ENCODE data around the gene SMIM26. TPM values are rescaled to one million over a fixed set of nuclear protein-coding genes. Genes with fewer than 3 reads are reported as not detected.
"Not testable (repeated sequence)": the region's sequence is repeated elsewhere in the genome, so short reads cannot be mapped to it uniquely, and the experiment has no call there.

SMIM26 gene, protein sequence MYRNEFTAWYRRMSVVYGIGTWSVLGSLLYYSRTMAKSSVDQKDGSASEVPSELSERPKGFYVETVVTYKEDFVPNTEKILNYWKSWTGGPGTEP
- 101 TPM for total RNA-seq

DNA sequence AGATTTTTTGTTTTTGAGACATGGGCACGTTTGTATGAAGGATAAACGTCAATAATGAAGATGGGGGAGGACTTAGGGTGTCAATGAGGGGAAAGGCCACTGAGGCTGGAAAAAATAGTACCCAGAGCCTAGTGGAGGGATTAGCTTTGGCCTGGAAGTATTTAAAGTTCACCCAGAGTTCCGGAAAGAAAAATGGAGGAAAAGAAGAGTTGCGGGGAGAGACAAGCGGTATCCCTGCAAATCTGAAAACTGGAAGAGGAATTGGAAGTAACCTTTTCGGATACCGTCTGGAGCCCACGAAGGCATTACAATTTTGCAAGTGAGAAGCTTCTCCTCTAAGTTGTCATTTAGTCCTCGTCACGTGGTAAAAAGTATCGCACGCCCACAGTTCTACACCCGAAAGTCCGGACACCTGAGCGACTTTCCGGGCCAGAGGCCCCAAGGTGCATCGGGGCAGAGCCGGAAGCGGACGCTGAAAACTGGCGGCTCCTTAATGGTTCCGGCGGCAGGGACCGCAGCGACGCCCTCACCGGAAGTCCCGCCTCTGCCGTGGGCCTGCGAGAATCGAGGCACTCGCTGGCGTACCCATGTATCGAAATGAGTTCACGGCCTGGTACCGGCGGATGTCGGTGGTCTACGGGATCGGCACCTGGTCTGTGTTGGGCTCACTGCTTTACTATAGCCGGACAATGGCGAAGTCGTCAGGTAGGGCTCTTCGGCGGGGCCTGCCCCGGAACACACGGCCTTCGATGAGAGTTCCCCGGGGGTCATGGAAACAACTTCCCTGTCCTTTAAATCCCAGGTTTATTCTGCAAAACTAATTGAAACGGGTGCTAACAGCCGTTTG, at the start of gene SMIM26:
Gene SMIM26 (plus strand): TSS at position 541 of the 847 bp plus-strand sequence. CDS start 47 bp downstream, at position 588.
- peak; percentile 68 to 87 for DNase-seq (ENCODE audit: low spot score in 2 of 2)
- FAIRE-seq: no peak

DNA sequence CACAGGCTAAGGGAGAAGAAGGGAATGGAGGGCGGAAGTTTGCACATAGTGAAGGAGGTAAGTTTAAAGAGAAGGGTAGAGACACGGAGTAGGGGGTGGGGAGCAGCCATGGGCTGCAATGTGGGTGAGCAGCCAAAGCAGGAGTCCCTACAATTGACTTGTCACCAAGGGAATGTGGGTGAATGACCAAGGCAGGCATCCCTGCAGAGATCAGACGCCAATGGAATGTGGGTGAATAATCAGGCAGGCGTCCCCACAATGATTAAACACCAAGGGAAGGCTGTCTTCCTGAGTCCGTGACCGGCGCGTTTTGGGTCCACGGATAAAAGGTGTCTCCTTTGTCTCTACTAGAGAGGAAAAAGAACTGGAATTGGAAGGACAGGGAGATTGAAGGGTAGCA, 45.2 kb upstream of the SMIM26 start:
- not testable (repeated sequence) for DNase-seq (ENCODE audit: low spot score in 2 of 2); FAIRE-seq

DNA sequence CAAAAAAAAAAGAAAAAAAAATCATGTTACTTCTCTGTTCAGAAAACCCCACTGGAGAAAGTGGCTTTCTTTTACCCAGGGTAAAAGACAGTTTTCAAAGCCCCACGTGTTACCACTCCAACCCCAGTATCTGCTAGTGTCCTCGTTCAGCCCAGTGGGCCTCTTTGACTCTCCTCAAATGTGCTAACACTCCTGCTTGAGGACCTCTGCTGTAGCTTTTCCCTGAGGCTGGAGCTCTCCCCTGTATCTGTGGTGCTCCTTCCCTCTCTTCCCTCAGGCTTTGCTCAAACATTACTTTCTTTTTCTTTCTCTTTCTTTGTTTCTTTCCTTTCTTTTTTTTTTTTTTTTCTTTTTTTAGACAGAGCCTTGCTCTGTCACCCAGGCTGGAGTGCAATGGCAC, 44.2 kb upstream of the SMIM26 start:
- FAIRE-seq: no peak

DNA sequence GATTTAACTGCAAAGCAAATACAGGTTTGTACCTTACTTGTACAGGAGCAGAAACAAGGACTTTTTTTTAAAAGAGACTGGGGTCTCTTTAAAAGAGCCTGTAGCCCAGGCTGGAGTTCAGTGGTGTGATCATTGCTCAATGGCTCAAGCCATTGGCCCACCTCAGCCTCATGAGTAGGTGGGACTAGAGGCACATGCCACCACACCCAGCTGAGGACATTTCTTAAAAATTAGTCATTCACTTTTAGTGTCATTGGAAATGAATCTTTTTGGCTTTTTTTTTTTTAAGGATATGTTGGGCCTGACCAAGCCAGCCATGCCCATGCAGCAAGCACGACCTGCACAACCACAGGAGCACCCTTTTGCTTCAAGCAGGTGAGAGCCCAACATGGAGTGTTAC, 42.6 kb upstream of the SMIM26 start:
- FAIRE-seq (no peak), DNase-seq (ENCODE audit: low spot score in 2 of 2) (no peak)

More for the DNA sequence above, 44.2 kb upstream of the SMIM26 start:
- DNase-seq (ENCODE audit: low spot score in 2 of 2): no peak

DNA sequence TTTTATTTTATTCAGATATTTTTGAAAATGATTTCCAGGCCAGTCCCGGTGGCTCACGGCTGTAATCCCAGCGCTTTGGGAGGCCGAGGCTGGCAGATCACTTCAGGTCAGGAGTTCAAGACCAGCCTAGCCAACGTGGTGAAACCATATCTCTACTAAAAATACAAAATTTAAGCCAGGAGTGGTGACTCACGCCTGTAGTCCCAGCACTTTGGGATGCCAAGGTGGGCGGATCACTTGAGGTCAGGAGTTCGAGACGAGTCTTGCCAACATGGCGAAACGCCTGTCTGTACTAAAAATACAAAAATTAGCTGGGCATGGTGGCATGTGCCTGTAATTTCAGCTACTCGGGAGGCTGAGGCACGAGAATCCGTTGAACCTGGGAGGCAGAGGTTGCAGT, 40.5 kb upstream of the SMIM26 start:
- not testable (repeated sequence) for FAIRE-seq; DNase-seq (ENCODE audit: low spot score in 2 of 2)

DNA sequence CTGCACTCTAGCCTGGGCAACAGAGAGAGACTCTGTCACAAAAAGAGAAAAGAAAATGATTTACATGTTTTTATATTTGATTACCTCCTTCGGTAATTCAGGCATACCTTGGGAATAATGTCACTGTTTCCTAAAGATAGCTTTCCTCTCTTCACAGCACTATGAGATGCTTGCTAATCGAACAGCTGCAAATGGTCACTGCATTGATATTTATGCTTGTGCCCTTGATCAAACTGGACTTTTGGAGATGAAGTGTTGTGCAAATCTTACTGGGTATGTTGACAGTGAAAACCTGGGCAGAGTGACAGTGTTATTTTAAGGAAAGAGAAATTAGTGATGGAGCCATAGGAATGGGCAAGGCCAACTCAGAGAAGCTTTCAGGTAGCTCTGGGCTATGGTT, 39.9 kb upstream of the SMIM26 start:
- no peak for FAIRE-seq
- DNase-seq (ENCODE audit: low spot score in 2 of 2): no peak

DNA sequence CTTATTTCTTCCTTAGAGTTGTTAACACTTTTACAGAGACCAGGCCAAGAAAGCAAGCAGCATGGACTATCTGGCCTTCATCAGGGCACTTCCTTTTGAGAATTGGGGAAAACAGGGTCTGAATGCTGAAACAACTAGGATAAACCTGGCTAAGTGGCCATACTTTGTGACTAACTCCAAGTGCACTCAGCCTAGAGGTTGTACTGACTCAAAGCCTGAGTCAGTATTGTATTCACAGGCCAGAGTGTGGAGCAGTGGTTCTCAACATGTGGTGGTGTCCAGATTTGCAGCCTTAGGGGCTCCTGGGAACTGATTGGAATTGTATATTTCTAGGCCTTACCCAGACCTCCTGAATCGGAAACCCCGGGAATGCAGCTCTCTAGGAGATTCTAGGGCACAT, 39.4 kb upstream of the SMIM26 start:
- no peak for FAIRE-seq
- no peak for DNase-seq (ENCODE audit: low spot score in 2 of 2)

DNA sequence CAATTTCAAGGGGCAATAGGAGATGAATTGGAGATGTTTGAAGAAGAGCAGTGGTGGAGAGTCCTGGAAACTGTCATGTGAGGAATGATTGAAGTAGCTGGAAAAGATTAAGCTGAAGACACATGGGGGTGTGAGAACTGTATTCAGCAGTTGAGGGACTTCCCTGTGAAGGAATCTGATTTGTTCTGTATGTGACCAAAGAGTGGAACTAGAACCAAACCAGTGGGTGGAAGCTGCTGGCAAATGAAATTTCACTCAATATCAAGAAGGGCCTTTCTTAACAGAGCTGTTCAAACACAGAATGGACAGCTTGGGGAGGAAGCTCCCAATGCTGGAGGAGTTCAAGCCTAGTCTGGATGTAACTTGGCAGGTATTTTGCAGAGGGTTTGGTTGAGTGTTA, 38.2 kb upstream of the SMIM26 start:
- FAIRE-seq (no peak), DNase-seq (ENCODE audit: low spot score in 2 of 2) (no peak)

DNA sequence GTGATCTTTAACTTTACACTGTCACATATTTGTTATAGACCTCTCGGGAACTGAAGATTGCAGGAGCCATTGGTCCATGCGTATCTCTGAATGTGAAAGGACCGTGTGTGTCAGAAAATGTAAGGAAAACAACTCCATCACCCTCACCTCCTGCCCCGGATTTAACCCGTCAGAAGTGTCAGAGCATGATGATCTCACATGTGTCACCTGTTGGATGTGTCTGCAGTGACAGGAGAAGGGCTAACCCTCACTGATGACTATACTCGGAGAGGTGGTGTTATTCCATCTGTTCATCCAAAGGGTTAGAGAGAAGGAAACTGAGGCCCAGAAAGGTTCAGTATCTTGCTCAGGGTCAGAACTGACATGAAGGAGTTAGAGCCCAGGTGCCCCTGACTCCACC, 34.6 kb upstream of the SMIM26 start:
- DNase-seq (ENCODE audit: low spot score in 2 of 2) (no peak), FAIRE-seq (no peak)

DNA sequence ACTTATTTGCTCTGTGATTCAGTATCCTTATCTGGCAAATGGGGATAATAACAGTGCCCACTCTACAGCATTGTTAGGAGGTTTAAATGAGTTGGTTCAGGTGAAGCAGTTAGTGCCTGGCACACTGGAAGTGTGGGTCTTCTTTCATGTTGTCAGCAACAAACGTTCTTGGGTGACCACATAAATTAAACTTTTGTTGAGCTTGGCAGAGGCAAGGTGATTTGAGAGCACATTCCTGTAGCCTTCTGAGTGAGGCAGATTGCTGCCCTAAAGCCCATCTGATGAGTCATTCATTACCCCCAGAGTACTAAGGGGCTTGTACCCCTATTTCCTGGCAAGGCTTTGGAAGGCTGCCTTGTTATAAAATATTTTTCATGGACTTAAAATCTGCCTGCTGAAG, 33.7 kb upstream of the SMIM26 start:
- DNase-seq (ENCODE audit: low spot score in 2 of 2) (no peak), FAIRE-seq (no peak)

DNA sequence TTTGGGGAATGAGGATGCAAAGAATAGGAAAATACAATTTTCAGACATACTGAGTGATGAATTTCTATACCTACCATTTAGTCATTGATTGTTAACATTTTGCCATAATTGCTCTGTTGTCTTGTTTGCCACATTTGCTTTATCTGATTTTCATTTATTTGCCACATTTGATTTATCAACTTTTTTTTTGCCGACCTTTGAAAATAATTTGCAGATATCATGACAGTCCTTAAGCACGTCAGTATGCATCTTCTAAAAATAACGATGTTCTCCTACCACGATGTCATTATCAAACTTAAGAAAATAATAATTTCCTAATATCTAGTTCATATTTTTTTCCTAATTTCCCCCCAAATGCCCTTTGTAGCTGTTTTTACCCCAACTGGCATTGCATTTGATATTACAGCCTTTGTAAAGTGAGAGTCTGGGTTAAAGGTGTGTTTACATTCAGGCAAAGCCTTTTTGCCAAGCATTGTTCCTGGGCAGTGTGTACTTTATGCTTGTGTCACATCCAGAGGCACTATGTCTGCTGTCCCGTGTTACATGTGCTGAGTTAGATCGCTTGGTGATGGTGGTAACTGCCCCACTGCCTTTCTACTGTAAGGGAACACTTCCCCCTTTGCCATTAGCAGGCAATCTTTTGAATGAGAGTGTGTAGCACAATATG, 33.1 kb upstream of the SMIM26 start:
- FAIRE-seq: no peak
- DNase-seq (ENCODE audit: low spot score in 2 of 2): no peak

DNA sequence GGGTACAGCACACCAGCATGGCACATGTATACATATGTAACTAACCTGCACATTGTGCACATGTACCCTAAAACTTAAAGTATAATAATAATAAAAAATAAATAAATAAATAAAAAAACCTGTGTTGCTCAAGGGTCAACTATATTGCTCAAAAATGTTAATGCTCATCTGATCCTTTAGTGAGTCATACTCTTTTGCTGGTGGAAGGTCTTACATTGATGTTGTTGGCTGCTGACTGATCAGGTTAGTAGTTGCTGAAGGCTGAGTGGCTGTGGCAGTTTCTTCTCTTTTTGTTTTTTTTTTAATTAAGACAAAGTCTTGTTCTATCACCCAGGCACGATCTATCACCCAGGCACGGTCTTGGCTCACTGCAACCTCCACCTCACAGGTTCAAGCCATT, 29.6 kb upstream of the SMIM26 start:
- FAIRE-seq (no peak), DNase-seq (ENCODE audit: low spot score in 2 of 2) (no peak)

DNA sequence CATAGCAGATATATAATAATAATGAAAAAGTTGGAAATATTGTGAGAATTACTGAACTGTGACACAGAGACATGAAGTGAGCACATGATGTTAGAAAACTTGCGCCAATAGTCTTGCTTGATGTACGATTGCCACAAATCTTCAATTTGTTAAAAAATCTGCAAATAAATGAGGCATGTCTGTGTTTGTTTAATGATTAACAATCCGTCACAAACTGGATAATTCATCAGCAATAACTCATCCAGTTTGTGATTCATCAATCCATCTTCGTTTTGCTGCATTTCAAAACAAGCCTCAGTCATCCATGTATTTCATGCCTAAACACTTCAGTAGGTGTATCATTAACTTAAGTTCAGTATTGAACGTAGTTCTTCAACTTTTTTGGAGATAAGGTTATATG, 25.5 kb upstream of the SMIM26 start:
- DNase-seq (ENCODE audit: low spot score in 2 of 2) (no peak), FAIRE-seq (no peak)

DNA sequence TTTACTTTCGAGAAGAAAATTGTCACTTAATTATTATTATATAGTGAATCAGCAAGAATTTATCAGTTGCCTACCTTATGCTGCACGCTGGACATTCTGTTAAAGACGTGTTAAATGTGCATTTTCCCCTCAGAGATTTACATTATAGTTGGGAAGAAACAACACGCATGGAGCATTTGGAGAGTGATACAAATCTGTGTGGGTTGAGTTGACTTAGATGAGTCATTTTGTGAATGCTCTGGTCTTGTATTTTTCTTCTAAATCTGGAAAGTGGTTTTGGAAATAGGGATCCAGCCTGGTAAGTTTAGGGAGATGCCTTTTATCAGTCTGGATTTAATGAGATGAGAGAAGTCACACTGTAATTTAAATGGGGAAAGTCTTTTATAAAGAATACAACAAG, 24.0 kb upstream of the SMIM26 start:
- FAIRE-seq (no peak), DNase-seq (ENCODE audit: low spot score in 2 of 2) (peak in 1 of 2 donors; percentile 24)

DNA sequence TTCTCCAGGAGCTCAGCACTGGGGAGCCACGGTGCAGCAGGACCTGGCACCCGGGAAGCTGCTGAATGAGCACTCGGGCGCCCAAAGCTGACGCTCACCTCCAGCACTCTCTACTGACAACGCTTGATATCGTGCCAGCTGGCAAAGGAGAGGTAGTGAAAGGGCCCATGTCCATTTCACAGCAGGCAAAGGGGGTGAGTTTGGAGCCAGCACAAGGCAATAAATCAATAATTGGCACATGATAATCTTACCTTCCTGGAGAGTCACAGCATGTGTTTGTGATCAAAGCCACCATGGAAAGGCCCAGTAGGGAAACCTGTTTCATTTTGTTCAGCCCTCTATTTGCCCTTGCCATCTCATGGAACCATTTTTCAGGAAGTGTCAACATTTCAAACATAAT, 23.3 kb upstream of the SMIM26 start:
- no peak for FAIRE-seq
- DNase-seq (ENCODE audit: low spot score in 2 of 2): no peak

DNA sequence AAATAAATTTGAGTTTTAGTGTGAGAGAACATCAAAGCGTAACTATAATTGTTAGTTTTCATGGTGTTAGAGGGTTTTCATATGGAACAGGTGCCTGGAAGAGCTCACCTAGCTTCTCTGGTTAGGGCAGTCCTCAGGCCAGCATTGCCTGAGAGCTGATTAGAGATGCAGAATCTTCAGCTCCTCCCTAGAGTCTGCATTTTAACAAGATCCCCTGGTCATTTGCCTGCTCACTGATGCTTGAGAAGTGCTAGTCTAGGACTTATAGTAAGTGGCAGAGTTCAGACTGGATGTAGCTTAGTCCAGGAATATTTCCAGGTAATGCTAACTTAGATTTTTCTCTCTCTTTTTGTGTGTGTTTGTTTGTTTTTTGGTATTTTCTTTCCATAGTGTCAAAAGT, 21.7 kb upstream of the SMIM26 start:
- FAIRE-seq: no peak
- DNase-seq (ENCODE audit: low spot score in 2 of 2): no peak

DNA sequence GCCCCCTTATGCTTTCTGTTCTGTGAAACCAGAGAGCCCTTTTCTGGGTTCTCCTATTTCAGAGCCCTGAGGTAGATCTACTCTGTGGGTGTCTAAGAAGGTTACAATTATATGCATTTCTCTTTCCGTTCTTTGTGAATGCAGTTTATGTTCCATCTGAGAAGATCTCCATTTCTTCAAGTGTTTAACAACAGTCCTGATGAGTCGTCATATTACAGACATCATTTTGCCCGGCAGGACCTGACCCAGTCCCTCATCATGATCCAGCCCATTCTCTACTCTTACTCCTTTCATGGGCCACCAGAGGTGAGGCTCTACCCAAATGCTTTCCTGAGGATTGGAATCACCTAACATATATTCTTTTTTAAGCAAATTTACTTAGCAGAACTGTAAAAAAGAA, 18.8 kb upstream of the SMIM26 start:
- DNase-seq (ENCODE audit: low spot score in 2 of 2): no peak
- no peak for FAIRE-seq

DNA sequence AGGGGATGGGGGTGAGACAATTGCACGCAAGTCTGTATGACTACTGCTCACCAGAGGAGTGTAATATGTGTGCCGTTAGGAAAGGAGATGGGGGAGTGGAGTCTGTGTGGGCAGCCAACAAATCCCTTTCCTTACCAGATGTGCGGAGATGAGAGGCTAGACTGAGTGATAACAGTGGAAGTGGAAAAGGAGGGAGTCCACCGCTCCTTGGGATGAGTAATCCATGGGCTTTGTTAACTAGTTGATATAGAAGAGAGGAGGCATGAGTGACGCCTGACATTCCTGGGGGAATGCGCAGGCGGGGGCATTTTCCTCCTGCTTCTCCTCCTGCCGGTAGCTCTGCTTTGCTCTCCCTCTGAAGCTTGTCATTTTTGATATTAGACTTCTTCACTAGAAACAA, 13.5 kb upstream of the SMIM26 start:
- DNase-seq (ENCODE audit: low spot score in 2 of 2) (no peak), FAIRE-seq (no peak)

DNA sequence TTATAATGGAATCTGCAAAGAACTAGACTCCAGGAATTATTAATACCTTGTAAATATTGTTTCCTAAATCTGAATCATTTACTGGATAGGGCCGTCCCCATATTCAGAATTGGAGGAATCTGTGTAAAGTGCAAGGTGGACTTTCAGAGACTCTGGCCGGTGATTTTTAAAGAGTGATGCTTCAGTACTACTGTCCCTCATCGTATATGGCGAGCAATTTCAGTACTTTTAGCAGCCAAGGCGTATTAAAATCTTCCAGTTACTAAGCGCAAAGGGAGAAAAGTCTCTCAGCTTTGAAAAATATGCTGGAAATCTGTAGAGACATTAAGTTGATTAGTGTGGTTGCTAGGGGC, 483 bp downstream of the SMIM26 start:
- FAIRE-seq (no peak), DNase-seq (ENCODE audit: low spot score in 2 of 2) (no peak)

DNA sequence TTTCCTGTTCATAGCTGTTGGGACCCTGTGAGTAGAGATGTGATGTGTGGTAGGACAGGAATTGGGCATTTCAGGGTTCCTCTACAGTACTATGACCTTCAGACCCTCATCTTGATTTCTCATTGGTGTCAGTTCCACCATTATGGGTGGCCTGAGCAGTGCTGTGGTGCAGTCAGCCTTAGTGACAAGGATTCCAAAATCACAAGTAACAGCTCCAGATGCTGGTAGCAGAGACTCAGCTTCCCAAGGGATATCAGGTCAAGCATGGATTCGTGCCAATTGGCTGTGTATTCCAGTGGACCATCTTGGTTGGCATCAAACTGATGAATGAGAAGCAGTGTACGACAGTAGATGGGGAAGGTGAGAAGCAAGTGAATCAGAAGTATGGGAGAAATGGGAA, 3.8 kb downstream of the SMIM26 start:
- FAIRE-seq (no peak), DNase-seq (ENCODE audit: low spot score in 2 of 2) (no peak)

DNA sequence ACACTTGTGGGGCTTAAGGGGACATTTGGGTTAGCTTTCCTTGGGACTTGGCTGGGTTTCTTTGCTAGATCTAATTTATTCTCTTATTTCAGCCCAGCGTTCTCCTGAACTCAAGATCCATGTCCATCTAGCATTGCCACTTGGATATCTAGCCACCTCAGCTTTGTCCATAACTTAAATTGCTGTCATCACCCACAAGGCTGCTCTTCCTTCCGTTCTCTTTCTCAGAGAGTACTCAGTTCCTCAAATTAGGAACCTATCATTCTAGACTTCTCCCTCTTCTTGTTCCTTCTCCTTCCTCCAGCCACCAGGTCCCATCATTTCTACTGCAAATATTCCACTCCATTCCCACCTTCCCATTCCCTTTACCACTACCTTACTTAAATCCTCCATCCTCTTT, 4.3 kb downstream of the SMIM26 start:
- FAIRE-seq (no peak), DNase-seq (ENCODE audit: low spot score in 2 of 2) (no peak)

DNA sequence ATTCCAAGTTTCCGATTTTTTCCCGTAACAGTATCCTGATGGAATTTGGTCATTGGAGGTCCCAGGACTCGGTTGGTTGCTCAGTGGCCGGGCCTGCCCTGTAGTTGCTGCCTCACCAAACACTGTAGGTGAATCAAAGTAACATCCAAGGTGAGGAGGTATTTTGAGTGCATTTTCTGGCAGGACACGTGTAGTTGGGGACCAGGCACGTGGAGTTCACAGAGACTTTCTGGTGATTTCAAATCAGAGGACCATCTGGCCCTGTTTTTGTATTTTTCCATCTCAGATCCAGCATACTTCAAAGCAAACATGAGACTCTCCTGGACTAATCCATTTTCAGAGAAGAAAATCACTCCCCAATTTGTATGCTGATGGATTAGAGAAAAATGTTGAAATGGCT, 10.7 kb downstream of the SMIM26 start:
- FAIRE-seq (no peak), DNase-seq (ENCODE audit: low spot score in 2 of 2) (no peak)
